ENCODE data around the gene ZNF443.
"Not testable (repeated sequence)": the region's sequence is repeated elsewhere in the genome, so short reads cannot be mapped to it uniquely, and the experiment has no call there.

The ZNF443 gene

DNA sequence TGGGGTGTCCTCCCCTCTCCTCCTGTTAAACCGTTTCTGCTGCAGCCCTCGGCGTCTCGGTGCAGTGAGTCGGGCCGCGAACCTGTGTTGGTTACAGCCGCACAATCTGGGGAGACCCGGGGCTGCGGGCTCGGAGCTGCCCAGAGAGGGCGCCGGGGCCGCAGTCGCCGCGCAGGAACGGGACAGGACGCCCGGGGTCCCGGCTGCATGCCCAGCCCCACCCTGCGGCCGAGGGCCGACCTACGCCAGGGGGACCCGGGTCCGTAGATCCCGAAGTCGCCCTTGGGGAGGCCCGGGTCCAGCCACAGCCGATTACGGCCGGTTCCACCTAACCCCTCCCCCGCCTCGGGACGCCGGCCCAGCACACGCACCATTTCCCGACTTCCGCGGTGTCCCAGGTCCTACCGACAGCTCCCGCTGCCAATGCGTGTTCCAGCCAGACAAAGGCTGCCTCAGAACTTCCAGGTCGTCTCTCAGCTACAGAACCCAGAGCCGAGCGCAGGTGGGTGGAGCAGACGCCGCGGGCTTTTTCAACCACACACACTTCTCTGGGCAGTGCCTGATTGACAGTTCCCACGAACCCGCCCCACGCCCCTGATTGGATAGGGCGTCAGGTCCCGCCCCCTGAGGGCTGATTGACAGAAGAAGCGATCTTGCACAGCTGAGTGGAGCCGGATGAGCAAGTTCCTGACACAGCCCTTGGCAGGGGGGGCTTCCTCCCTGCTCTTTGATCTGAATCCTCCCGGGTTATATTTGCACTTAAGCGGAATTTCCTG is at the start of gene ZNF443:
Gene ZNF443 (minus strand): TSS at position 481 of the 776 bp plus-strand sequence. CDS start 107 bp downstream, at position 374.
- H3K4me3 ChIP-seq (ENCODE audit: control insufficient read depth, low read depth, low read length) = peak within 1 kb of the TSS; percentile 86
- DNase-seq (ENCODE audit: low read depth) = peak; percentile 79
- TF ChIP-seq, protein P1, sequence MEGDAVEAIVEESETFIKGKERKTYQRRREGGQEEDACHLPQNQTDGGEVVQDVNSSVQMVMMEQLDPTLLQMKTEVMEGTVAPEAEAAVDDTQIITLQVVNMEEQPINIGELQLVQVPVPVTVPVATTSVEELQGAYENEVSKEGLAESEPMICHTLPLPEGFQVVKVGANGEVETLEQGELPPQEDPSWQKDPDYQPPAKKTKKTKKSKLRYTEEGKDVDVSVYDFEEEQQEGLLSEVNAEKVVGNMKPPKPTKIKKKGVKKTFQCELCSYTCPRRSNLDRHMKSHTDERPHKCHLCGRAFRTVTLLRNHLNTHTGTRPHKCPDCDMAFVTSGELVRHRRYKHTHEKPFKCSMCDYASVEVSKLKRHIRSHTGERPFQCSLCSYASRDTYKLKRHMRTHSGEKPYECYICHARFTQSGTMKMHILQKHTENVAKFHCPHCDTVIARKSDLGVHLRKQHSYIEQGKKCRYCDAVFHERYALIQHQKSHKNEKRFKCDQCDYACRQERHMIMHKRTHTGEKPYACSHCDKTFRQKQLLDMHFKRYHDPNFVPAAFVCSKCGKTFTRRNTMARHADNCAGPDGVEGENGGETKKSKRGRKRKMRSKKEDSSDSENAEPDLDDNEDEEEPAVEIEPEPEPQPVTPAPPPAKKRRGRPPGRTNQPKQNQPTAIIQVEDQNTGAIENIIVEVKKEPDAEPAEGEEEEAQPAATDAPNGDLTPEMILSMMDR (IDR thresholded peaks at IDR 0.05; ENCODE audit: control insufficient read depth, insufficient read depth, low read depth, low read length, missing control alignments) = no peak

DNA sequence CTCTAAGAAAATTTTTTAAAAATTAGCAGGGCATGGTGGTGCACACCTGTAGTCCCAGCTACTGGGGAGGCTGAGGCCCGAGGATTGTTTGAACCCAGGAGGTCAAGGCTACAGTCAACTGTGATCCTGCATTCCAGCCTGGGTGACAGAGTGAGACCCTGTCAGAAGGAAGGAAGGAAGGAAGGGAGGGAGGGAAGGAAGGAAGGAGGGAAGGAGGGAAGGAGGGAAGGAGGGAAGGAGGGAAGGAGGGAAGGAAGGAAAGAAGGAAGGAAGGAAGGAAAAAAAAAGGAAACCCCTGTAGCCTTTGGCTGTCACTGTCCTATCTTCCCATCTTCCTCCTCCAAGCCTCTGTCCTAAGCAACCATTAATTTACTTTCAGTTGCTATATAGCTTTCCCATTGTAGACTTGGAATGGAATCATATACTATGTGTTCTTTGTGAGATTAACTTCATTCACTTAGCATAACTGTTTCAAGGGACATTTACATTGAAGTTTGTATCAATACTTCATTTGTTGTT is 45.5 kb upstream of the ZNF443 start:
- DNase-seq (ENCODE audit: low read depth); H3K4me3 ChIP-seq (ENCODE audit: control insufficient read depth, low read depth, low read length): not testable (repeated sequence)

DNA sequence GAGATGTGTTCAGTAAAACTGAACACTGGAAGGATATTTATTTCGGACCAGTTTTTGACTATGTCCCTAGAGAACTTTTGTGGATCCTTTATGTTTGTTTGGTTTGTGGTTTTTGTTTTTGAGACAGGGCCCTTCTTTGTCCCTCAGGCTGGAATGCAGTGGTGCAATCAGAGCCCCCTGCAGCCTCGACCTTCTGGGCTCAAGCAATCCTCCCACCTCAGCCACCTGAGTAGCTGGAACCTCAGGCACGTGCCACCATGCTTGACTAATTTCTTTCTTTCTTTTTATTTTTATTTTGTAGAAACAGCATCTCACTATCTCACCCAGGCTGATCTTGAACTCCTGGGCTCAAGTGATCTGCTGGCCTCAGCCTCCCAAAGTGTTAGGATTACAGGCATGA is 44.8 kb upstream of the ZNF443 start:
- no peak overlapping the region for H3K4me3 ChIP-seq (ENCODE audit: control insufficient read depth, low read depth, low read length)
- no peak for DNase-seq (ENCODE audit: low read depth)
- TF ChIP-seq, protein P1 (IDR thresholded peaks at IDR 0.05; ENCODE audit: control insufficient read depth, insufficient read depth, low read depth, low read length, missing control alignments) = no peak

DNA sequence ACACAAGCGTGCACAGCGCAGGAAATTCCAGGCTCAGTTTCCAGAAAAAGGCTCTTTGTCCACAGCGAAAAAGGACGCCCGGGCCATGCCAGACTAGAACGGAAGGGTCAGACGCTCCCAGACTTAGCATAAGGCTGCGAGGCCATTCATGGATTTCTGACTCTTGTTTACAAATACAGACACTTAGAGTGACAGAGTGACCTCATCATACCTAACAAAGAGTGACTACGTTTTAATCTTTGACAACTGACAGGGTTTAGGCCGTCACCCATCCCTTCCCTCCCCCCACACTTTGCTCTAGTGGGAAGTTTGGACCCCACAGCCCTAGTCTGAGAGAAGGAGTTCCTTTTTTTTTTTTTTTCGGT is 44.2 kb upstream of the ZNF443 start:
- TF ChIP-seq, protein P1 (IDR thresholded peaks at IDR 0.05; ENCODE audit: control insufficient read depth, insufficient read depth, low read depth, low read length, missing control alignments) = no peak
- no peak for DNase-seq (ENCODE audit: low read depth)
- peak overlapping the region; percentile 74 for H3K4me3 ChIP-seq (ENCODE audit: control insufficient read depth, low read depth, low read length)

DNA sequence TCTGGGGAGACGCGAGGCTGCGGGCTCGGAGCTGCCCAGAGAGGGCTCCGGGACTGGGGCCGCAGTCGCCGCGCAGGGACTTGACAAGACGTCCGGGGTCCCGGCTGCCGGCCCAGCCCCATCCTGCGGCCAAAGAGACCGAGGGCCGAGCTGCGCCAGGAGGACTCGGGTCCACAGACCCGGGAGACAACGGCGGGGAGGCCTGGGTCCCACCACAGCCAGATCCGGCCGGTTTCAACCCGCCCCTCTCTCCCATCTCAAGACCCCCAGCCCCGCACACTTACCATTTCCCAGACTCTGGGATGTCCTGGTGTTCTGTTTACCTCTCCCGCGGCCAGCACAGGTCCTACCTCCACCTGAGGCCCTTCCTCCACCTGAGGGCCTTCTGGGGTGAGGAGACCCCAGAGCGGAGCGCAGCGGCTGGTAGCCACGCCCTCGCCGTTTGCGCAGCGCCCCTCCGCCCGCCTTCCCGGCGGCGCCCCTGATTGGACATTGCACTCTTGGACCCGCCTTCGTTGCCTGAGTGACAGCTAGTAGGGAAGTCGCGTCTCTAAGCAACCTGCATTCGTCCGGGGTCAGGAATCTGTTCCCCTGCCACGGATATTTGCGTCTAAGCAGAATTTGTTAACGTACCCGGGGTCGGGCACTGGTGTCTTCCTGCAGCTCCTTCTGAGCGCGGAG is 43.7 kb upstream of the ZNF443 start, which contains the start of gene ZNF709:
Gene ZNF709 (minus strand): TSS at position 446 of the 681 bp plus-strand sequence. CDS start 159 bp downstream, at position 287.
- H3K4me3 ChIP-seq (ENCODE audit: control insufficient read depth, low read depth, low read length) = peak within 1 kb of the TSS; percentile 74
- TF ChIP-seq, protein P1 (IDR thresholded peaks at IDR 0.05; ENCODE audit: control insufficient read depth, insufficient read depth, low read depth, low read length, missing control alignments) = no peak
- DNase-seq (ENCODE audit: low read depth) = peak; percentile 20

DNA sequence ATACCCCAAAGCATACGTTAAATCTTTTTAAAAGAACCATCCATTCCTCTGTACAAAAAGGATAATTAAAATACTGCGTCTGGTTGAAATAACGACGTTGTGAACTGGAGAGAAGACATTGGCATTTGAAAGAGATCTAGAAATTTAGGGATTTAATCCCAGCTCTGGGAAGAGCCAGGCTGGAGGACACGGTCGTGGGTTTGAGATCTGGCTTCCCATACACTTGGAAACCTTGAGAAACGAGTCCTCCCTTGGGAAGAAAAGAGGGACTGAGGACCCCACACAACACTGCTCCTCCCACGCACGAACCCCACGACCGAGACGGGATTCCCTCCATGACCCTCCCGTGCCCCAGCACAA is 43.2 kb upstream of the ZNF443 start:
- peak overlapping the region; percentile 74 for H3K4me3 ChIP-seq (ENCODE audit: control insufficient read depth, low read depth, low read length)
- TF ChIP-seq, protein P1 (IDR thresholded peaks at IDR 0.05; ENCODE audit: control insufficient read depth, insufficient read depth, low read depth, low read length, missing control alignments) = no peak
- DNase-seq (ENCODE audit: low read depth) = no peak

DNA sequence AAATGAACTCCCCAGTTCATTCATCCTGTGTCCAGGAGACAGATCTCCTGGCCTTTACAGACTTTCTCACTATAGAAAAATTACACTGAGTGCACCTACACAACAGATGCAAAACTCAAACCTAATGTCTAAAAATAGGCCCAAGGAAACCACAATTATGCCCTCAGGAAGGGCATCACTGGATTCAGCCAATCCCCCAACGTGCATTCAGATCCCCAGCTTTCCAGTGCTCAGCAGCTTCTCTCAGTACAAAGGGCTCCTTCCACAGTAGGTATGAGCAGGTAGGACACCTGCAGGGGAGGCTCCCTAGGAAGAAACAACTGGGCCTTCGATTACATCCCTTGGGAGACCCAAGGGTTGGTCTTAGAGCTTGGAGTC is 41.7 kb upstream of the ZNF443 start:
- H3K4me3 ChIP-seq (ENCODE audit: control insufficient read depth, low read depth, low read length) = no peak overlapping the region
- TF ChIP-seq, protein P1 (IDR thresholded peaks at IDR 0.05; ENCODE audit: control insufficient read depth, insufficient read depth, low read depth, low read length, missing control alignments) = no peak
- no peak for DNase-seq (ENCODE audit: low read depth)
